Measurements from ENCODE around the gene UBE2C.
"Not testable (repeated sequence)": the region's sequence is repeated elsewhere in the genome, so short reads cannot be mapped to it uniquely, and the experiment has no call there.

UBE2C gene

GRCh38 chr20:45812157-45813005 is at the start of gene UBE2C:
UBE2C (plus strand) TSS chr20:45812644; CDS start chr20:45812696, 52 bp downstream.
- peak; percentile 98 to 99 for DNase-seq

- DNase-seq, result not testable (repeated sequence)
These were observed 47.7 kb upstream of the UBE2C start for GRCh38 chr20:45764618-45765282.

- DNase-seq, result no peak
These were observed 47.1 kb upstream of the UBE2C start for GRCh38 chr20:45765307-45765875.

GRCh38 chr20:45765980-45766379 is 46.5 kb upstream of the UBE2C start:
- no peak for DNase-seq

- DNase-seq, result no peak
These were observed 44.0 kb upstream of the UBE2C start for GRCh38 chr20:45768479-45768878.

- DNase-seq, result peak; percentile 20 to 54
These were observed 41.2 kb upstream of the UBE2C start for GRCh38 chr20:45771182-45771759.

- no peak for DNase-seq
These were observed 39.8 kb upstream of the UBE2C start for GRCh38 chr20:45772693-45773092.

GRCh38 chr20:45774945-45775344 is 37.5 kb upstream of the UBE2C start:
- DNase-seq, result no peak

GRCh38 chr20:45775411-45775810 is 37.0 kb upstream of the UBE2C start:
- DNase-seq, result no peak

GRCh38 chr20:45776931-45777330 is 35.5 kb upstream of the UBE2C start:
- DNase-seq, result no peak

- DNase-seq, result no peak
These were observed 33.2 kb upstream of the UBE2C start for GRCh38 chr20:45779011-45779915.

- no peak for DNase-seq
These were observed 32.3 kb upstream of the UBE2C start for GRCh38 chr20:45780159-45780558.

- no peak for DNase-seq
These were observed 31.0 kb upstream of the UBE2C start for GRCh38 chr20:45781391-45781931.

GRCh38 chr20:45782890-45783289 is 29.6 kb upstream of the UBE2C start:
- DNase-seq, result no peak

- no peak for DNase-seq
These were observed 28.7 kb upstream of the UBE2C start for GRCh38 chr20:45783656-45784294.

- no peak for DNase-seq
These were observed 24.1 kb upstream of the UBE2C start for GRCh38 chr20:45788351-45788750.

- DNase-seq, result no peak
These were observed 19.9 kb upstream of the UBE2C start for GRCh38 chr20:45792317-45793118.

GRCh38 chr20:45796337-45797065 is 15.9 kb upstream of the UBE2C start:
- DNase-seq, result no peak

GRCh38 chr20:45797510-45797909 is 14.9 kb upstream of the UBE2C start:
- DNase-seq, result not testable (repeated sequence)

GRCh38 chr20:45797955-45798354 is 14.5 kb upstream of the UBE2C start:
- DNase-seq, result not testable (repeated sequence)

Measured in SHP77 (cell line).